IMR-90 (cell line): ENCODE measurements around the gene SOS1.

Experiments
- CTCF ChIP-seq: conservative IDR thresholded peaks from 2 replicates; pipeline ENCODE4 v1.5.1; 2012; ENCODE audit warnings: mild to moderate bottlenecking, low read depth, low read length, improper control_type of control experiment
- FOS ChIP-seq: fragments of 150-350 bp; IDR thresholded peaks from 2 replicates; pipeline ENCODE4 v1.6.1; 2016; ENCODE audit warnings: low read depth, low read length
- MAZ ChIP-seq: IDR thresholded peaks from 2 replicates; pipeline ENCODE4 v1.6.1; 2012; ENCODE audit warnings: low read depth, mild to moderate bottlenecking, low read length, improper control_type of control experiment, moderate library complexity, borderline replicate concordance
- MXI1 ChIP-seq: IDR thresholded peaks from 2 replicates; pipeline ENCODE4 v1.6.1; 2012; ENCODE audit warnings: low read depth, mild to moderate bottlenecking, low read length, moderate library complexity, borderline replicate concordance
- POLR2A ChIP-seq: IDR thresholded peaks from 2 replicates; pipeline ENCODE4 v1.6.1; 2012; ENCODE audit warnings: mild to moderate bottlenecking, low read depth, low read length
- RCOR1 ChIP-seq: IDR thresholded peaks from 2 replicates; pipeline ENCODE4 v1.6.1; 2012; ENCODE audit warnings: mild to moderate bottlenecking, low read length, improper control_type of control experiment; ENCODE audit not compliant: insufficient replicate concordance
- RFX5 ChIP-seq: IDR thresholded peaks from 2 replicates; pipeline ENCODE4 v1.8.0; 2012; ENCODE audit warnings: low read depth, mild to moderate bottlenecking, low read length, moderate library complexity
- SMC3 ChIP-seq: fragments of 150-350 bp; IDR thresholded peaks from 2 replicates; pipeline ENCODE4 v1.6.1; 2016; ENCODE audit warnings: low read depth, mild to moderate bottlenecking, antibody characterized with exemption, low read length, moderate library complexity

GRCh38 chr2:39020383-39020782 is 100.5 kb downstream of the SOS1 start:
- no peak for TF ChIP-seq CTCF
- TF ChIP-seq RFX5 = no peak
- no peak for TF ChIP-seq POLR2A
- no peak for TF ChIP-seq MXI1
- TF ChIP-seq RCOR1 = no peak
- no peak for TF ChIP-seq SMC3
- TF ChIP-seq MAZ = no peak
- no peak for TF ChIP-seq FOS
